Measurements from ENCODE around the gene TMCC2.
"Not testable (repeated sequence)": the region's sequence is repeated elsewhere in the genome, so short reads cannot be mapped to it uniquely, and the experiment has no call there.

TMCC2 gene

DNA sequence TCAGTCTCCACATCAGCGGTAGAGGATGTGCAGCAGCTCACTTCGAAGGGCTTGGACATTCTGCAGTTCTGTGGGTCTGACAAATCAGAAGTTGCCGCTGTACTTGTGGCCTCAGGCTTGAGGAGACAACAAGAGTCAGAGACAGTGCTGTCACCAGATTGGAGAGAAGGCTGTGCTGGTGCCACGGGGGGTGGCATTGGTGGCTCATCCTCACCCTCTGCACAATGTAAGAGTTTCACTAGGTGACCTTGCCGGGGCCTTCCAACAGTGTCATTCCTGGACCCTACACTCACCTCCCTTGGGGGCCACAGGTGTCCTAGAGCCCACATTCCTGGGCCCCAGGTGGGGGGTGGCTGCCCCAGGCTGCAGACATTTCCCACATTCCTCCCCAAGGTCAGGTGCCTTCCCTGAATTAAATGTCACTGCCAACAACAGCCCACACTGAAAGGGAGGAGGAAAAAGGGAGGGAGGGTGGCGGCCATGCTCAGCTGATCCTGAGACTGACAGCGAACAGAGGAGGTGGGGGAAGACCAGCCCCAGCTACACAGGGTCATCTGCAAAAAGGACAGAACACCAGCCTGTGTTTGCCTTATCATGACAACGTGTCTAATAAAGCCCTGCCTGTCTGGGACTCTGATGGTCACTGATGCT lies 46.4 kb downstream of the TMCC2 start:
- H3K9me3 ChIP-seq (ENCODE audit: low read length): no peaks in the 10 kb centered on the region
- H3K4me3 ChIP-seq (ENCODE audit: low read length): no peak overlapping the region
- peaks cover 29% of the 10 kb centered on the region for H3K4me1 ChIP-seq (ENCODE audit: insufficient read depth, low read length)
- H2AFZ ChIP-seq (ENCODE audit: low read depth, low read length): no peak overlapping the region
- H3K27me3 ChIP-seq (ENCODE audit: insufficient read depth, low read length): no peaks in the 10 kb centered on the region
- H3K36me3 ChIP-seq (ENCODE audit: insufficient read depth, low read length): no peaks in the 10 kb centered on the region

DNA sequence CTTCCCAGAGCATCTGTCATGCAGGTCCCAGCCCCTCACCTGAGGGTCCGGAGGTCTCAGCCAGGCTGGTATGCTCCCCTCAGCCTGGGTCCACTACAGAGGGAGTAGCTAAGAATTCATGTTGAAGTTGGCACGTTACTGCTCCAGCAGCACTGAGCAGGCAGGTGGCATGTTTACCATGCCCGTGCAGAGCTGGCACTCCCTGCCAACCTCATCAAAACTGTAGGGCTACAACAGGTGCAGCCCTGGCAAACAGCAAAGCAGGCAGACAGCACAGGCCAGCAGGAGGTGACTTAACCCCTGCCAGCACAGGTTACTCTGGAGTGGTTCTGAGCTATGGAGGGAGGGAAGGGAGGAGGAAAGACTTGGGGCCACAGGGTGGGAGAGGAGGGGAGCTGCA lies 47.4 kb downstream of the TMCC2 start:
- Histone ChIP-seq H2AFZ (ENCODE audit: low read depth, low read length) (no peak overlapping the region), H3K9me3 (ENCODE audit: low read length) (no peaks in the 10 kb centered on the region), H3K4me3 (ENCODE audit: low read length) (no peak overlapping the region), H3K36me3 (ENCODE audit: insufficient read depth, low read length) (no peaks in the 10 kb centered on the region), H3K4me1 (ENCODE audit: insufficient read depth, low read length) (peaks cover 29% of the 10 kb centered on the region), H3K27me3 (ENCODE audit: insufficient read depth, low read length) (no peaks in the 10 kb centered on the region)

DNA sequence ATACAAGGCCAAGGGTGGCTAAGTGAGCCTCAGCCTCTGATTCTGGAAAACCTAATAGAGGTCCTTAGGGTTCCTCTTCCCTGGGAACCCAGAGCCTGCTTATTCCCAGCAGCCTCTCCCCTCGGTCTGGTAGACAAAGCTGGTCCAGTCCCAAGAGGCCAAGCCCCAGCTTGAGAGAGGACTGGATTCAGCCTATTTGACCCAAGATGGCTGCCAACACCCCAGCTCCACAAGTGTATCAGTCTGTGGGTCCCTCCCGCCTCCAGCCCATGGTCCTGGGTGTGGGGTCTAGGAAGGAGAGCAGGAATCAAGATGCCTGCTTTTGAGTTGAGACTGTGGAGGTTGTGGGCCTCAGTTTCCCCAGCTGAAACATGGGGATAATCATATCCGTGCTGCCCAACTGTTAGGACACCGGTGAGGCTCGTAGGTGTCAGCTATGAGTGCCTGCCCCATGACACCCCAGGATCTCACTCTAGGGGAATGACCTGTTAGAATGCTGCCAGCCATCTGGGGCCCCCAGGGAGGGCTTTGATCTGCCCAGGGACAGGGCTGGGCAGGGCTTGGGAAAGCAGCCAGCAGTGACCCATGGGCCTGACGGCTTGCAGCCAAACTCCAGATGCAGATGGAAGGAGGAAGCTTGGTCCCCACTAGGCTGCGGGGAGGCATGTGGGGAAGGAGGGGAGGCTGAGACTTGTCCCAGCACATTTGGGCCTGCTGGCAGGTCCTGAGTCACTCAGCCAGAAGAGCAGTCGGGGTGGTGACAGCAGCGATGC lies 48.4 kb downstream of the TMCC2 start:
- Histone ChIP-seq H3K4me1 (ENCODE audit: insufficient read depth, low read length) (peaks cover 29% of the 10 kb centered on the region), H3K36me3 (ENCODE audit: insufficient read depth, low read length) (no peaks in the 10 kb centered on the region), H3K9me3 (ENCODE audit: low read length) (no peaks in the 10 kb centered on the region), H3K4me3 (ENCODE audit: low read length) (no peak overlapping the region), H2AFZ (ENCODE audit: low read depth, low read length) (no peak overlapping the region), H3K27me3 (ENCODE audit: insufficient read depth, low read length) (no peaks in the 10 kb centered on the region)

DNA sequence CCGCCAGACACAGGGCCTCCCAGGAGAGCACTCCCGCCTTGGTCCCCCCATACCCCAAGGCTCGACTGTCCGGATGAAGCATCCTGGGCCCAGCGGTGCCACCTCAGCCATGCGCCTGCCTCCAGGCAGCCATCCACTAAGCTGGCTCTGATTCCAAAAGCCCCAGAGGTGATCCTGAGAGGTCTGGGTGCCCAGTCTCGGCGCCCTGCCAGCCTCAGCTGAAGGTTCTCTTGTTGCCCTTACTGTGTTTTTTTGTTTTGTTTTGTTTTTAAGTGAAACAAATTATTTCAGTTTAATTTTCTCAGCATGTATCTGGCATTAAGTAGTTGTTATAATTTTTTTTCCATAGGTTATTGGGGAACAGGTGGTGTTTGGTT lies 48.9 kb downstream of the TMCC2 start:
- Histone ChIP-seq H3K4me3 (ENCODE audit: low read length) (no peak overlapping the region), H3K27me3 (ENCODE audit: insufficient read depth, low read length) (no peaks in the 10 kb centered on the region), H3K9me3 (ENCODE audit: low read length) (no peaks in the 10 kb centered on the region), H2AFZ (ENCODE audit: low read depth, low read length) (no peak overlapping the region), H3K36me3 (ENCODE audit: insufficient read depth, low read length) (no peaks in the 10 kb centered on the region), H3K4me1 (ENCODE audit: insufficient read depth, low read length) (peaks cover 29% of the 10 kb centered on the region)

DNA sequence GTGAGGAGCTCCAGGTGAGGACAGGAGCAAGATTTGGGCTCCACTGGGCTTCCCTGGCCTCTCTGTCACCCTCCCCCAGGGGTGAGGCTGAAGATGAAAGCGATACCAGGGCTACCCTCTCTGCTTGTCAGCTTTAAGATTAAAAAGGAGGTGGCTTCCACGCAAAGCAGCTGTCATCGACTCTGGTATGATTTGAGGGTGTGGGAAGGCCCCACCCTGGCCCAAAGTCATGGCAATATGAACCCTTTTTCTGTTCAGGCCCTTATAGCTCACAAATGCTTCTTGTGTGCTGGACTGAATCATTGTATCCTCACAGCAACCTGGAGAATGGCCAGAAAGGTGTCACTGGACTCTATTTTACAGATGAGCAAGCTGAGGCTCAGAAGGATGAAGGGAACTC lies 52.2 kb downstream of the TMCC2 start:
- no peak overlapping the region for H2AFZ ChIP-seq (ENCODE audit: low read depth, low read length)
- H3K36me3 ChIP-seq (ENCODE audit: insufficient read depth, low read length): no peaks in the 10 kb centered on the region
- H3K4me1 ChIP-seq (ENCODE audit: insufficient read depth, low read length): peaks cover 22% of the 10 kb centered on the region
- no peak overlapping the region for H3K4me3 ChIP-seq (ENCODE audit: low read length)
- H3K27me3 ChIP-seq (ENCODE audit: insufficient read depth, low read length): no peaks in the 10 kb centered on the region
- H3K9me3 ChIP-seq (ENCODE audit: low read length): no peaks in the 10 kb centered on the region

DNA sequence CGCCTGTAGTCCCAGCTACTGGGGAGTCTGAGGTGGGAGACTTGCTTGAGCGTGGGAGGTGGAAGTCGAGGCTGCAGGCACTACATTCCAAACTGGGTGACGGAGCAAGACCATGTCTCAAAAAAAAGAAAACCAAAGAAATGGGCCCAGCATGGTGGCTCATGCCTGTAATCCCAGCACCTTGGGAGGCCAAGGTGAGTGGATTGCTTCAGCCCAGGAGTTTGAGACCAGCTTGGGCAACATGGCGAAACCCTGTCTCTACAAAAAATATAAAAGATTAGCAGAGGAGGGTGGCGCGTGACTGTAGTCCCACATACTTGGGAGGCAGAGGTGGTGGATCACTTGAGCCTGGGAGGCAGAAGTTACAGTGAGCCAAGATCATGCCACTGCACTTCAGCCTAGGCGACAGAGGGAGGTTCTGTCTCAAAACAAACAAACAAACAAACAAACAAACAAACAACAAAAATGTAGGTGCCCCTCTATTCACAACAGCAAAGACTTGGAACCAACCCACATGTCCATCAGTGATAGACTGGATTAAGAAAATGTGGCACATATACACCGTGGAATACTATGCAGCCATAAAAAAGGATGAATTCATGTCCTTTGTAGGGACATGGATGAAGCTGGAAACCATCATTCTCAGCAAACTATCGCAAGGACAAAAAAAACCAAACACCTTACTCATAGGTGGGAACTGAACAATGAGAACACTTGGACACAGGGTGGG lies 53.1 kb downstream of the TMCC2 start:
- H3K4me3 ChIP-seq (ENCODE audit: low read length); H3K27me3 ChIP-seq (ENCODE audit: insufficient read depth, low read length); H2AFZ ChIP-seq (ENCODE audit: low read depth, low read length); H3K9me3 ChIP-seq (ENCODE audit: low read length); H3K36me3 ChIP-seq (ENCODE audit: insufficient read depth, low read length): not testable (repeated sequence)
- peaks cover 25% of the 10 kb centered on the region for H3K4me1 ChIP-seq (ENCODE audit: insufficient read depth, low read length)

DNA sequence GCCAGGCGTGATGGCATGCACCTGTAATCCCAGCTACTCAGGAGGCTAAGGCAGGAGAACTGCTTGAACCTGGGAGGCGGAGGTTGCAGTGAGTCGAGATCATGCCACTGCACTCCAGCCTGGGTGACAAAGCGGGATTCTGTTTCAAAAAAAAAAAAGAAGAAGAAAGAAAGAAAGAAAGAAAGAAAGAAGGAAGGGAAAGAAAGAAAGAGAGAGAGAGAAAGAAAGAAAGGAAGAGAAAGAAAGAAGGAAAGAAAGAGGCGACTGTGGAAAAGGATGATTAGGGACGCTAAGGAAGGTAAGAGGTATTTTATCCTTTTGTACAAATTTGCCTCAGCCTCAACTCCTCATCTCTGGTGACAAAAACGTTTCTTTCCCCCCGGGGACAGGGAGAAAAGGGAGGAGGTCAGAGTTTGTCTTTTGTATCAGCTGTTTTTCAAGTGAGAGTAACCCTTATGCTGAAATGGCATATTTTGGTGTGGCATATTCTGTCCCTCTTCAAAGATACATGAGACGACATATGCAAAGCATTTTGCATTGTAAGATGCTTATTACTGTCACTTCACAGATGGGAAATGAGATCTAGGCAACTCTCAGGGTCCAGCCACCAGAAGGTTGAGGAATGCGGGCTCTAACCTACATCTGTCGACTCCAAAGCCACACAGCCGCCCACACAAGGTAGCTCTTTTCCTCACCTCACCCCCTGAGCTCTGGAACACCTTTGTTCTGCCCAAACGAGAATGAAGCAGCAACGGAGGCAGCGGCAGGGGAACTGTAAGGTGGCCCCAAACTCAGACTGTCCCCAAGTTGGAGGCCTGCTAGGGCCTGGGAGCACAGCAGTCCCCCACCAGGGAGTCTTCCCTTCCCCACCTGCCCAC lies 55.8 kb downstream of the TMCC2 start:
- Histone ChIP-seq H3K4me1 (ENCODE audit: insufficient read depth, low read length) (peaks cover 49% of the 10 kb centered on the region), H3K27me3 (ENCODE audit: insufficient read depth, low read length) (no peaks in the 10 kb centered on the region), H3K9me3 (ENCODE audit: low read length) (no peaks in the 10 kb centered on the region), H3K36me3 (ENCODE audit: insufficient read depth, low read length) (no peaks in the 10 kb centered on the region), H2AFZ (ENCODE audit: low read depth, low read length) (no peak overlapping the region), H3K4me3 (ENCODE audit: low read length) (no peak overlapping the region)

DNA sequence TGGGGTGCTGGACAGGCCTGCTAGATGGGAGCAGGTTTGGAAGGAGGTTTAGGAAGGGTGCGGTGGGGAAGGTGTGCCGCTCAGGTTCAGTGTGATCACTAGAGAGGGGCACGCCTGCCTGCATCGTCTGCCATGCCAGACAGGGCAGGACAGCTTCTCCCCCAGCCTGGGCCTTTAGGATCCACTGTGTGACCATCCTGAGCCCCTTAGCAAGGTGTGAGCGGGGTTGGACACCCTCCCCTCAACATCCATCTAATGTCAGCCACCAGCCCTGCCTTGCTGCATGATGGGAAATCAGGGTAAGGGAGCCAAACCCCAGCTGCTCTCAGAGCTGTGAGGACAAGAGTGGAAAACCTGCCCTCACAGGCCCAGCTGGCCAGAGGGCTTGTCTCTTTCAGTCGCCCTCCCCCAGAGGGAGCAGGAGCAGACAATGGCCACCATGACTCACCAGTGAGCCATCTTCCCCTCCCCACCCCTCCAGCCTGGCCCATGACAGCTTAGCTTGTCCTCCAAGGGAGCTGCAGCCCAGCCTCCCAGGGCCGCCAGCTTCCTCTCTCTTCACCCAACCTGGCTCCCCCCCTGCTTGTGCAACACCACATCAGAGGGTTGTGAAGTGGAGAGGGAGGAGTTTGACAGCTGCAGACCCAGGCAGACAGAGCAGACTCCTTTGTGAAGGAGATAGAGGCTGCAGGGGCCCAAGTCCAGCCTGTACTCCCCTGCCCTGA lies 56.8 kb downstream of the TMCC2 start:
- Histone ChIP-seq H3K9me3 (ENCODE audit: low read length) (no peaks in the 10 kb centered on the region), H2AFZ (ENCODE audit: low read depth, low read length) (no peak overlapping the region), H3K4me1 (ENCODE audit: insufficient read depth, low read length) (peaks cover 49% of the 10 kb centered on the region), H3K27me3 (ENCODE audit: insufficient read depth, low read length) (no peaks in the 10 kb centered on the region), H3K36me3 (ENCODE audit: insufficient read depth, low read length) (no peaks in the 10 kb centered on the region), H3K4me3 (ENCODE audit: low read length) (no peak overlapping the region)

DNA sequence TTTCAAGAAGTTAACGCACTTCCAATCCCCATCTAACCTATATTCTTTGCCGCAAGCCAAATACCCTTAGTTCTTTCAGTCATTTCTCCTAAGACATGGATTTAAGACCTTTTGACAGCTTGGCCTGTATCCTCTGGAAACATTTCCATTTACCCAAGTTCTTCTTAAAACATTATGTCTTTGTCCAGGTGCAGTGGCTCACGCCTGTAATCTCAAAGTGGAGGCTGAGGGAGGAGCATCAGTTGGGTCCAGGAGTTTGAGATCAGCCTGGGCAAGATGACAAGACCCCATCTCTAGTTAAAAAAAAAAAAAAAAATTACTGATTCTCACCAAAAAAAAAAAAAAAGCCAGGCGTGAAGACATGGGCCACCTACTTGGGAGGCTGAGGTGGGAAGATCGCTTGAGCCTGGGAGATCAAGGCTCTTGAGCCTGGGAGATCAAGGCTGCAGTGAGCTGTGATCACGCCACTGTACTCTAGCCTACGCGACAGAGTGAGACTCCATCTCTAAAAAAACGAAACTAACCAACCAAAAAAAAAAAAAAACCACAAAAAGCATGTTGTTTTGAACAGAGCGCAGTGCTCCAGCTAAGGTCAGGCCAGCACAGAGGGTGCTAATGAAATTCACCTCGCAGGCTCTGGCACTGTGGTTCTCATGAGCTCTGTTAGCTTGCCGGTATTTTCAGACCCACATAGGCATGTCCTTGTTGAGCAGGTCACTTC lies 57.8 kb downstream of the TMCC2 start:
- no peaks in the 10 kb centered on the region for H3K36me3 ChIP-seq (ENCODE audit: insufficient read depth, low read length)
- H3K27me3 ChIP-seq (ENCODE audit: insufficient read depth, low read length): no peaks in the 10 kb centered on the region
- no peaks in the 10 kb centered on the region for H3K9me3 ChIP-seq (ENCODE audit: low read length)
- no peak overlapping the region for H3K4me3 ChIP-seq (ENCODE audit: low read length)
- peaks cover 49% of the 10 kb centered on the region for H3K4me1 ChIP-seq (ENCODE audit: insufficient read depth, low read length)
- no peak overlapping the region for H2AFZ ChIP-seq (ENCODE audit: low read depth, low read length)

DNA sequence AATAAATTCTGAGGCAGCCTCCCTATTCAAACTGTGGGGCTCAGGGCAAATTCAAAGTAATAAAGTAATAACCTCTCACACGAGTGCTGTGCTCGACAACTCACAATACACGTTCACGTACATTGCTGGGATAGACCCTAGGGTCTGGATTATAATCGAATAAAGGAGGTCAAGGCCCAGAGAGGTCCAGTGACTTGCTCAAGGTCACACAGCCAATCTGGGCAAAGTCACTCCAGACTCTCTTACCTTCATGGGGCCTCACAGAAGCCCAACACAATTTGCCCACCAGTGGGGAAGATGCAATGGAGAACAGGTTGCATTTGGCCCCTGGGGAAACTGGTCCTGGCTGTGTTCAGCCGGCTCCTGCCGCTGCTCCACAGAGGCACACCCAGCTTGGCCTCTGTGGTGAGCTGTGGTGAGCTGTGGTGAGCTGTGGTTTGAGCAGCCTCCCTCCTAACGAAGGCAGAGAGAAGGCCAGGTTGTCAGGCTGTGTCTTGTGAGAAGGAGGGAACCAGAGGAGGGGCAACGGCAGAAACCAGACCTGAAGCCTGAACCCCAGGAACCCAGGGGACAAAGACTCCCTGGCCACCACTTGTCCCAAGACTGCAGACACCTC lies 58.7 kb downstream of the TMCC2 start:
- no peak overlapping the region for H2AFZ ChIP-seq (ENCODE audit: low read depth, low read length)
- no peaks in the 10 kb centered on the region for H3K36me3 ChIP-seq (ENCODE audit: insufficient read depth, low read length)
- peaks cover 49% of the 10 kb centered on the region for H3K4me1 ChIP-seq (ENCODE audit: insufficient read depth, low read length)
- H3K27me3 ChIP-seq (ENCODE audit: insufficient read depth, low read length): no peaks in the 10 kb centered on the region
- H3K4me3 ChIP-seq (ENCODE audit: low read length): no peak overlapping the region
- no peaks in the 10 kb centered on the region for H3K9me3 ChIP-seq (ENCODE audit: low read length)

DNA sequence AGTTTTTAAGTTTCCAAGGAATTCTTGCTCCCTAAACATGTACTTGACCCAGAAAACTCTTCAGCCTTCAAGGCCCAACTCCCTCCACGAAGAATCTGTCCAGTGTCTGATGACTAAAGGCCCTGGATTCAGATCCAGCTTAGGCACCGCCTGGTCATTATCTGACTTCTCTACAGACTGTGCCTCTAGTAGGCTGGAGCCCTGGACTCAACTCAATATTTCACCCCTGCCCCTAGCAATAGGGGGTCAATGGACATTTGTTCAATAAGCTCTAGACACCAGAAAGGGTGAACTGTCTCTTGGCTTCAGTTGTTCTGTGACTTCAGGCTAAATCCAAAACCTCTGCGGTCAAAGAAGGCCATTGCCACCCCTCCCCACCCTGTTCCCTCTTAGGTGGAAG lies 59.3 kb downstream of the TMCC2 start:
- Histone ChIP-seq H3K9me3 (ENCODE audit: low read length) (no peaks in the 10 kb centered on the region), H3K36me3 (ENCODE audit: insufficient read depth, low read length) (no peaks in the 10 kb centered on the region), H3K4me1 (ENCODE audit: insufficient read depth, low read length) (peaks cover 49% of the 10 kb centered on the region), H2AFZ (ENCODE audit: low read depth, low read length) (no peak overlapping the region), H3K27me3 (ENCODE audit: insufficient read depth, low read length) (no peaks in the 10 kb centered on the region), H3K4me3 (ENCODE audit: low read length) (no peak overlapping the region)

Measured in neuron (in vitro differentiated cells).